GM12878 (cell line): Measurements from ENCODE around the gene LARGE1.
A peak's percentile ranks its signal among the peaks of the same experiment; 100 is the strongest.

Experiments
- CTCF ChIP-seq, 3 experiments: IDR thresholded peaks in 2 of 3; conservative IDR thresholded peaks in 1 of 3; 2 replicates each; pipeline ENCODE4 v1.5.1; 2011; ENCODE audit warnings: low read depth in 3 of 3, low read length in 3 of 3, mild to moderate bottlenecking in 3 of 3, control low read depth in 2 of 3, moderate library complexity in 2 of 3, inconsistent platforms in 1 of 3, mixed read lengths in 1 of 3; ENCODE audit not compliant: control insufficient read depth in 2 of 3, insufficient read depth in 1 of 3; ENCODE audit errors: extremely low read depth in 1 of 3
- NBN ChIP-seq: fragments of 450-650 bp; IDR thresholded peaks from 2 replicates; pipeline ENCODE4 v1.6.1; 2016
- TCF3 ChIP-seq: IDR thresholded peaks from 2 replicates; pipeline ENCODE4 v1.6.1; 2012; ENCODE audit warnings: low read depth, mild to moderate bottlenecking, low read length, borderline replicate concordance; ENCODE audit not compliant: insufficient read depth
- TF ChIP-seq, protein P1 (sequence below): IDR thresholded peaks from 2 replicates; pipeline ENCODE4 v1.6.1; 2012; ENCODE audit warnings: mild to moderate bottlenecking, low read depth, low read length

- TF ChIP-seq NBN: no peak
- TF ChIP-seq, protein P1, sequence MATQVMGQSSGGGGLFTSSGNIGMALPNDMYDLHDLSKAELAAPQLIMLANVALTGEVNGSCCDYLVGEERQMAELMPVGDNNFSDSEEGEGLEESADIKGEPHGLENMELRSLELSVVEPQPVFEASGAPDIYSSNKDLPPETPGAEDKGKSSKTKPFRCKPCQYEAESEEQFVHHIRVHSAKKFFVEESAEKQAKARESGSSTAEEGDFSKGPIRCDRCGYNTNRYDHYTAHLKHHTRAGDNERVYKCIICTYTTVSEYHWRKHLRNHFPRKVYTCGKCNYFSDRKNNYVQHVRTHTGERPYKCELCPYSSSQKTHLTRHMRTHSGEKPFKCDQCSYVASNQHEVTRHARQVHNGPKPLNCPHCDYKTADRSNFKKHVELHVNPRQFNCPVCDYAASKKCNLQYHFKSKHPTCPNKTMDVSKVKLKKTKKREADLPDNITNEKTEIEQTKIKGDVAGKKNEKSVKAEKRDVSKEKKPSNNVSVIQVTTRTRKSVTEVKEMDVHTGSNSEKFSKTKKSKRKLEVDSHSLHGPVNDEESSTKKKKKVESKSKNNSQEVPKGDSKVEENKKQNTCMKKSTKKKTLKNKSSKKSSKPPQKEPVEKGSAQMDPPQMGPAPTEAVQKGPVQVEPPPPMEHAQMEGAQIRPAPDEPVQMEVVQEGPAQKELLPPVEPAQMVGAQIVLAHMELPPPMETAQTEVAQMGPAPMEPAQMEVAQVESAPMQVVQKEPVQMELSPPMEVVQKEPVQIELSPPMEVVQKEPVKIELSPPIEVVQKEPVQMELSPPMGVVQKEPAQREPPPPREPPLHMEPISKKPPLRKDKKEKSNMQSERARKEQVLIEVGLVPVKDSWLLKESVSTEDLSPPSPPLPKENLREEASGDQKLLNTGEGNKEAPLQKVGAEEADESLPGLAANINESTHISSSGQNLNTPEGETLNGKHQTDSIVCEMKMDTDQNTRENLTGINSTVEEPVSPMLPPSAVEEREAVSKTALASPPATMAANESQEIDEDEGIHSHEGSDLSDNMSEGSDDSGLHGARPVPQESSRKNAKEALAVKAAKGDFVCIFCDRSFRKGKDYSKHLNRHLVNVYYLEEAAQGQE: no peak
- TF ChIP-seq TCF3: 0 out of 2 replicates have a peak, but pooled peaks have one; percentile 41
- TF ChIP-seq CTCF (IDR thresholded peaks at IDR 0.05 in 2 of 3, conservative IDR thresholded peaks at IDR 0.05 in 1 of 3; ENCODE audit: control insufficient read depth in 2 of 3, extremely low read depth in 1 of 3, insufficient read depth in 1 of 3, low read depth in 3 of 3, low read length in 3 of 3): no peak
These were observed 23.5 kb downstream of the LARGE1 start for GRCh38 chr22:33896575-33897447.
